NCI-H2029 treated with DMSO at 0.1 percent for 48 hours (cell line): ENCODE results near the gene PTPRM.

Source experiments
- DNase-seq: peaks from one replicate; lab custom pipeline; 2025; lab: John Stamatoyannopoulos, UW

Gene PTPRM

DNA sequence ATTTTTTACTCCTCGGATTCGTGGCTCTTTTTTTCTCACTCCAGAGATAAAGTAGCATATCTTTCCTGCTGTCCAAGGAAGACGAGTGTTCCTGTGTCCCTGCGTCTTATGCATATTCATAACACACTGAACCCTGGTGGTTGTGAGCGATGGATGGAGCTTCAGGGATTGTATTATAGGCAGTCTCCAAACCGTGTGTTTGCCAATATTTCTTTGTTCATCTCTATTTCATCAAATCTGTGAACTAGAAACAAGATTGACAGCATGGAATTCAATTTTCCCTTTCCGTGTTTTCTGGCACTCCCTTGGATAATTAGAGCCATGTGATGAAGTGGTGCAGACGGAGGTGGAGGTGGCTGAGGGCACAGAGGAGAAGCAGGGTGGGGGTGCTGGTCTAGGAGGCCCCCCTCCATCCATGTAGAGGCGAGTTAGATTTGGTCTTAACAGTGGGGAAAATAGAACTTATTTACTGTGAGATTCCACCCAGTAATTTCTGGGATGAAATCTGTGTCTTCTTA, 240.9 kb downstream of the PTPRM start:
- DNase-seq: no peak

DNA sequence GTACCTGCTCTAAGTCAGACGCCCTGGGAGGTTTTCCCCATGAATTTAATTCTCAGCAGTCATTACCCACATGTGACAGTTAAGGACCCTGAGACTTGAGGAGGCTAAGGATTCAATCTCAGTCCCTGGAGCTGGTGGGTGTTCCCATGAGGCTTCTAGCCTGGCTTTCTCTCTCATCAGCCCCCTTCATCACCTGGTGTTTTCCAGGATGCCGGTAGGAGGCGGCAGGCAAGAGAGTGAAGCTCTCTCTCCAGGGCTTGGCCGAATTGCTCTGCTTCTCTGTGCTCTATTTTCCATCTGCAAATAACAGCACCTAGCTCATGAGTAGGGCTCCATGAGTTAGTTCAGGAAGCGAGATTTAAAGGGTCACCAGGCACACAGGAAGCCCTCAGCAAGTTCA, 241.9 kb downstream of the PTPRM start:
- no peak for DNase-seq

DNA sequence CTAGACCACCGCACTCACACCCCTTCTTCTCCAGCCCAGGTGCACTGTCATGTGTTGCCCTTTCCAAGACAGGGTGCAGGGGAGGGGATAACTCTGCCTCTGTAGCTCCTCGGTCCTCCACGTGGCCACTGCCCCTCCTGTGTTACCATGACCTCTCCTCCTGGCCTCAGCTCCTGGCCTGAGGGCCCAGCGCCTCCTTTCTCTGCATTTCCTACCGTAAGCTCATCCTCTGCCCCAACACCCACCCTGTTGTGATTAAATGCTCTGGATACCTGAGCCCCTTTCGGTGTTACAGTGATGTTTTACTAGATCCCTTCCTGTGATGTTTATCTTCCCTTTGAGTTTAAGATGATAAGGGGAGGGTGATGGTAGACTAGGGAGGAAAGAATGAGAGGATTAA, 242.3 kb downstream of the PTPRM start:
- no peak for DNase-seq

DNA sequence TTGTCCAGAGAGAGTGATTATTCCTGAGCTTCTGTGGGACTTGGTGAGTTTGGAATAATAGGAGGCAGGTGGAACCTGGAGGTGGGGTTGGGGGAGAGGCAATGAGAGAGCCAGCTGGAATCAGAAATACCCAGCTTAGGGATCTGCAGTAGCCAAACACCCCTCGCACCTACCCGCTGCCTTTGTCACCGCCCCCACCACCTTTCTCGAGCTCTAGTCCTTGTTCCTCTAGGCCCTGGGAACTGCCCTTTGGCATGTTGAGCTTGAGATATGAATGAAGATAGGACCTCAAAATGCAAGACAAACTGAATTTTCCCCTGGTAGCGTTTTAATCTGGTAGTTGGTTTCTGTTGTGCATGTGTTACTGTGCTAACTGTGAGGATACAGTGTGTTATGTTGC, 242.9 kb downstream of the PTPRM start:
- DNase-seq: no peak

DNA sequence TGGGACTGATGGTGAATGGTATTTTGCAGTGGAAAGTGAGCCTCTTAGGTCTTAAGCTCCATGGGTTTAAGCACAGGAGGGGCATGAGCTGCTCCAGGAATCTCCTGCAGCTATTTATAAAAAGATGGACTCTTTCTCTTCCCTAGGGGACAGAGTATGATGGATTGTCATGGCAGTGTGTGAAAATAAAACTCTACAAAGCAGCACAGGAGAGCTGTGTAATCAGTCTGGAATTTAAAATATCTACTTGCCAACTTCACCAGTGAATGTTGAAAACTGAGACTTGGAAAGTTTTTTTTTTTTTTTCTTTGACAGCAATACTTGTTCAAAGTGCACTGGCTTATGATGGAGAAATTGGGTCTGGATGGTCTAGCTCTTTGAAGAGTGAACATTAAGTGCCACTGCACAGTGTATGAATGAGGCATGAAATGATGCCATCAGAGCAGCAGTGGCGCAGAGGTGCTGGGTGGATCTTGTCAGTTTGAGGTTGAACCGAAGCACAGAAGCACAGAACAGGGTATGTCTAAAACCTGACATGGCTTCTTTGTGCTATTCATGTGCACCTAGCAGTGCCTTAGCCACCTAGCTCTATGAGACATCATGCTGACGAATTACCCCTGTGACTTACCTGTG, 245.4 kb downstream of the PTPRM start:
- no peak for DNase-seq

DNA sequence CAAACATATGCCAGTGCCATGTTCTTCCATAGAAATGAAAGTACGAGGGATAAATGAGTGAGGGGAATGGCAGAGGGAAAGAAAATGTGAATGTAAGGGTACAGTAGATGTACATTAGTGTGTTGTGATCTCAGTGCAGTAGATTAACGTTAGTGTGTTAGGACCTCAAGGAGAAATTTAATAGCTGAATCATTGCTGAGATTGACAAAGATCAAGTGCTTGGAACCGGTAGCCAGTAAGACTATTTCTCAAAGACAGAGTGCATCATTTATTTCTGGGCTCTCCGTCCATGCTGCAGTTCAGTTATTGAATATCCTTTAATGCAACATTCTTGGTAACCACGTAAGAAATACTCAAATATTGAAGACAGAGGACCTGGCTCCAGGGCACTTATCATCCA, 246.0 kb downstream of the PTPRM start:
- DNase-seq: no peak

DNA sequence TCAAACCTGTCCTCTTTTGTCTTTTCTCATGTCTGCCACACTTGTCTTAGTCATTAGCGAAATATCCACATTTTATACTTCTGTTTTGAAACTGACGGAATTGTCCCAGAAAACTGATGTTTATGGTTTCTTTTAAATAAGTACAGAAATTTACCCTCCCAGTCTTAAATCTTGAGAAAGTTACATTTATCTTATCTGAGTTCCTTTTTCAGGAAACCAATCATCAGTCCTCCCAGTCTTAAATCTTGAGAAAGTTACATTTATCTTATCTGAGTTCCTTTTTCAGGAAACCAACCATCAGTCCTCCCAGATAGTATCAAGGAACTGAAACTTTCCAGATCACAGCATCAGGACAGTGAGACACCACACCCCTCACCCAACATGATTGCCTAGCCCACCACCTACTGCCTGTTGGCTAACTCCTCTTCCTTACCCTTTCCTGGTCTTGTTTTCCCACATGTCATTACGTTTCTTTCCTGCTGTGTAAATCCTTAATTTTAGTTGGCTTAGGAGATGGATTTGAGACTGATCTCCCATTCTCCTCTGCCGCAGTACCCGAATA, 247.7 kb downstream of the PTPRM start:
- no peak for DNase-seq

DNA sequence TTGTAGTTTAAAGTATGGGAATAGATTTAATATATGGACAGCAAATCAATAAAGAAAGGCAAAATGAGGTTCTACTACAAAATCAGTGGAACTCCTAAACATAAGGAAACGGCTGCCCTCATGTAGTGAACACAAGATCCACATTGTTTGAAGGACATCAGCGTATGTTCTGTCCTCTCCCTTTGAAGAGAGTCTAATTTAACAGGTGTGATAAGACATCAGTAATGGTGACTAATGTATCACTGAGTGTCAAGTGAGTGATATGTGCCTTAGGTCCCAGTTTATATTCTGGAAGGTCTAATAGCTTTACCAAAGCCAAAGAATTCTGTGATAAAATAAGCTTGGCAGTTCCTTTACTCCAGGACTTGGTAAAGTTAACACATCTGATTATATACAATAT, 248.7 kb downstream of the PTPRM start:
- no peak for DNase-seq

DNA sequence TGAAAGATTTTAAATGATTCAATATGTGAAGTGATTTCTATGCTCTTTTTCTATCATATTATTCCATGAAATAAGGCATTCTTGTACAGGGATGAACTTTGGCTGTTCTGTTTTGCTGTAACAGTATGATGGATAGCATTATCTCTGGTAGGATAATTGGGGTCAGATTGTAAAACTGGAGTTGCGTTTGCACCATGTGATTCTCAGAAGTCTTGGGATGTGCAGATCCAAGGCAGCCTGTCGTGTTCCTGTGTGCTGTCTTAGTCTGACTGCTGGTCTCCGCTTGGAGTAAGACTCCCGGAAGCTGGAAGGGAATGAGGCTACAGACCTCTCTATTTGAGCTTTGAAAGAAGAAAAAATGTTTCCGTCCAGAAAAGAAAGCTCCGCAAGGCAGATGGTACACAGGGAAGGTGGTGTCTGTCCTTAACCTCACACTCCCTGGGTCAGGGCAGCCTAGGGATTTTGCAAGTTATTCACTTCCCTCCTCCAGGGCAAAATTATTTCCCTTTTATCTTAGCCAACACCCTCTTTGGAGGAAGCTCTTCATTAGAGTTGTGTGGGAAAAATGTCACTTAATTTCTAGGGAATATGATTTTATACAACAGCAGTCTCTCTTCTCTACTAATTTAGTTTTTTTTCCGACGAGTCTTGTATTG, 250.6 kb downstream of the PTPRM start:
- DNase-seq: no peak

DNA sequence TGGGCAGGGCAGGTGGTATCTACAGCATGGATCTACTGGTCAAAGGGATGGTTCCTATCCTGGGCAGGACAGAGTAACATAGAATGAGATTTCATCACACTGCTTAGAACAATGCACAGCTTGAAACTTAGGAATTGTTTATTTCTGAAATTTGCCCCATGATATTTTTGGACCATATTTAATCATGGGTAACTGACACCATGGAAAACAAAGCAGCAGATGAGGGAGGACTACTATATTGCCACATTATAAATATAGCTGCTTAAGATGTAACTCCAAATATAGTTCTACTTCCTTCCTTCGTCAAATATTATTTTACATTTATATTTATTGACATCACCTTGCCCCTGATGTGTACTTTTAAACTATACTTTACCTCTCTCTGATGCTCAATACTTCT, 254.7 kb downstream of the PTPRM start:
- no peak for DNase-seq

DNA sequence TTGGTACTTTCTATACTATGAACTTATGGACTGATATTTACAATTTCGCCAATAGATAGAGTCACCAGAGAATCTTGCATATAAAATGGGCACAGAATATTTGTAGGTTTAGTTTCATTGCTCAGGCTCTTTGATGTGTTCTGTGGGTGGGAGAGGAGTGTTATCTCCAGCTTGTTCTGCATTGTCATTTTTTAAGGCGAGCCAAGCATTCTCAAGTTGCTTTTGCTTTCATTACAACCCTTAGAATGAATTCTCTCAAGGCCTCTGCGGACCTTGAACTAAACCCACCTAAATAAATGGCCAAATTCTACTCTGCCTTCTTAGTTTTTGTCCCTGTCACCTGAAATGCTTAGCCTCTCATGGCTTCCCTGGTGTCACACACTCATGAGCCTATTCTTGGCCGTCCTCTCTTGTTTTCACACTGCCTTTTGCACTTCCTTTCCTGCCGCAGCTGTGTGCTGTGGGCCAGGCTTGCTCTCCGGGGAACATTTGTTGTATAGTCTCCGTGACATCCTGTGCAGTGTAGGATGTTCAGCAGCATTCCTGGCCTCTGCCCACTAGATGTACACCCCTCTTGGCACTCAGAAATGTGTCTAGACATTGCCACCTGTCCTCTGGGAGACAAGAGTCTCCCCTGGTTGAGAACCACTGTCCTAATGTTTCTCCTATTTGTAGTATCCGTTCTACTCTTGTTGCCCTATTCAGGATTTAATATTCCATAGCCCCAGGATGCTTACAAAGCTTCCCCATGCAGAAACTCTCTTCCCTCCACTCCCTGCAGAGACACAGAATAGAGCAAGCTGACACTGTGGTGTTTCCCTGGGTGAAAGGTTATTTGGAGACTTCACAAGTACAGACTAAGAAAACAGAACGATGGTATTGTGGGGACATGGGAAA, 255.6 kb downstream of the PTPRM start:
- no peak for DNase-seq

DNA sequence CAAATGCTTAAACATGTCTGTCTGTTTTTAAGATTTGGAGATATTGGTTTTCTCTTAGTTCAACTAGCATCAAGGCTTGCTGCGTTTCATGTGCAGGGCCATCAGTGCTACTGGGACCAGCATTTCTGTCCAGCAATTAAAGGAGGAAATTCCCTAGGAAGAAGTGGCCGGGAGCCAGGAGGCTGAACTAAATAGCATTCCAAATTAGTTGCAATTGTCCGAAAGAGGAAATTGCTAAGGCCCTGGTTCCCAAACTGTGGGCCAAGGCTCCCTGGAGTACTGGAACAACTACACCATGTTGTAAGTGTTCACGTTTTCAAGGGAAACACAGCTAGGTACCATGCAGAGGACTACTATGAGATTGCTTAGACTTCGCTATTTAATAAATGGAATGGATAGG, 257.9 kb downstream of the PTPRM start:
- DNase-seq: no peak

DNA sequence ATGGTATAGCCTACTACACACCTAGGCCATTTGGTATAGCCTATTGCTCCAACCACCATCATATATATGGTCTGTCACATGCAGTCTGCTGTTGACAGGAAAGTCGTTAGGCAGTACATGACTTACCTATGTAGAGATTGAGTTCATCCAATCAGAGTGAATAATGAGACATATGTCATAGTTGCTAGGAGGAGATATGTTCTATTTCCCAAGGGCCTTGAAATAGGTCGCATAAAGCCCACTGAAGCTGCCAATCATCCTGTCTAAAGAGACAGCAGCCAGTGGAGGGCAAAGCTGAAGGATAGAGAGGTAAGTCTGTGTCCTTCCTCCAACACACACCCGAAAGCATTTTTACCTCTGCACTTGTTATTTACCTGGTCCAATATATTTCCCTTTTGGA, 263.4 kb downstream of the PTPRM start:
- DNase-seq: no peak

DNA sequence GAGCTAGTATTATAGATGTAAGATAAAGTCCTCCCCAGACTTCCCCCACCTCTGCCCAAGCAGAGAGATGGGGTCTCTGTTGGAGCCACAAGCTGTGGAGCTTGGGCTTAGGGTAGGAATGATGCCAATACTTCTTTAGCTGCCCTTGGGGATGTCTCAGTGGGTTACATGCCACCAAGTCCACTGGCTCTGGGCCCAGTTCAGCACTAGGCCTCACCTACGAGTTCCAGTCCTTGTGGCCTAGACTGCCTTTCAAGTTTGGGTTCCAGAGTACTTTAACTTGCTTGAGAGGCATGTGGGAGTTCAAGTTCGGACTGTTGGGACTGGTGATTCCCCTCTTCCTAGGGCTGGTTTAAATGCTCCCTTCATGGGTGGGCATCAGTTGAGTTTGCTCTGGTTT, 272.4 kb downstream of the PTPRM start:
- DNase-seq: no peak

DNA sequence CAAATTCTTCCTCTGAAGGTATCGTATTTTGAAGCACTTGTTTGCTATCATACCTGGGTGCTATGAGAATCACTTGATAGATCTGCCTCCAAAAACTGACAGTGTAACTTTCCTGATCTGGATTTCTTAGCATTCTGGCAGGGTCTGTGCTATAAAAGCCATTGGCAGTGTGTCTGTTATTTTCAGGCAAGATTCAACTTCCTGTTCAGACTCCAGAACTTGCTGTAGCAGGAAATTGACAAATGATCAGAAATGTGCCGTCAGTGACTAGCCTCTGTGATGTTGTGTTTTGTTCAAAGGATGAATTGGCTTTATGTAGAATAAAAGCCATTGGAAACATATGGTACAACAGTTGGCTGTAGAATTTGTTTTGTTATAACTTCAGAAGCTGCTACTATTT, 273.3 kb downstream of the PTPRM start:
- no peak for DNase-seq

DNA sequence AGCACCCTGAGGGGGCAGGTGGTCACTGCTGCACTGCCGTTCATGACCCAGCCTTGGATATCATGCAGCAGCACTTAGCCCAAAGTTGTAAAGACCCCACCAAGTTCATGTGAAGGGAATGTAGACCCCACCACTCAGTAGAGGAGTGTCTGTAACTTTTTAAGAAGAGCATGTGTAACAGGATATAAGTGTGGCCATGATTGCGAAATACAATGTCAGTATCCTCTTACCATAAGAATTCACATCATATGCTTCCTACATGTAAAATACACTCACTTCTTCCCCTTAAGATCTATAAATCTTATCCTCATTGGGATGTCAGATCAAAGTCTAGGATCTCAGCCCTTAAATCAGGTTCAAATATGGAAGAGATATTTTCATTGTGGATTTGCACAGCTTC, 276.9 kb downstream of the PTPRM start:
- no peak for DNase-seq

DNA sequence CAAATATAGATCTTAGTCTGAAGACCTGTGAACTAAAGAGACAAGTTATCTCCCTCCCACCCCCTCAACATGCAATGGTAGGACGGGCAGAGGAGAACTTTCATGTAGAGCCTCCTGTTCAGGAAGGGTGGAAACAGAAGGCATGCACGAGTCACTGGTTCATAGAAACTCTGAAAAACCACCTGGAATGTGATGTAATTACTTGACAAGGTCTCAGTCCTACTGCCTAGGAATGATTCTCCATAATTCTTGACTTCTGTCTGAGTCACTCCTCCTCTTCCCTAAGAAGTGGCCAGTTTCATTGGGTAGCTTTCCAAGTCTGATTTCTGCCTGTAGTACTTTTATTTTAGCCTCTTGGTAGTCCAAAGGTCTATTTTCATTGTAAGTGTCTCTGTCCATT, 277.3 kb downstream of the PTPRM start:
- DNase-seq: no peak

DNA sequence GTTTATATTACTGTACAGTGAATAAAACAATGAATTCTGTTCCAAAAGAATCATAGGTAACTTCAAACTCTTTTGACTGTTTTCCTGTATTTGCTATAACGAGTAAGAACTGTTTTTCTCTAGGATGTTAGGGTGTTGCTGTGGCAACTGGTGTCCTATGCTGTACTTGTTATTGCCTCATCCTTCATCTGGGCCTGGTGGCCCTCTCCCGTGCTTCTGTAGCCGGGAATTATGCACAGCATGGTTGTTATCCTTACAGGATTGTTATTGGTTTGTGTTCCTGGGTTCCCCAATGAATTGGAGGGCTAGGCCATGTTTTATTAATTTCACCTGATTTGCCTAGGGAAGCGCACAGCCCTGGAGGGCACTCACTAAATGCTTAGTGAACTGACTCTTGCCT, 279.2 kb downstream of the PTPRM start:
- no peak for DNase-seq

DNA sequence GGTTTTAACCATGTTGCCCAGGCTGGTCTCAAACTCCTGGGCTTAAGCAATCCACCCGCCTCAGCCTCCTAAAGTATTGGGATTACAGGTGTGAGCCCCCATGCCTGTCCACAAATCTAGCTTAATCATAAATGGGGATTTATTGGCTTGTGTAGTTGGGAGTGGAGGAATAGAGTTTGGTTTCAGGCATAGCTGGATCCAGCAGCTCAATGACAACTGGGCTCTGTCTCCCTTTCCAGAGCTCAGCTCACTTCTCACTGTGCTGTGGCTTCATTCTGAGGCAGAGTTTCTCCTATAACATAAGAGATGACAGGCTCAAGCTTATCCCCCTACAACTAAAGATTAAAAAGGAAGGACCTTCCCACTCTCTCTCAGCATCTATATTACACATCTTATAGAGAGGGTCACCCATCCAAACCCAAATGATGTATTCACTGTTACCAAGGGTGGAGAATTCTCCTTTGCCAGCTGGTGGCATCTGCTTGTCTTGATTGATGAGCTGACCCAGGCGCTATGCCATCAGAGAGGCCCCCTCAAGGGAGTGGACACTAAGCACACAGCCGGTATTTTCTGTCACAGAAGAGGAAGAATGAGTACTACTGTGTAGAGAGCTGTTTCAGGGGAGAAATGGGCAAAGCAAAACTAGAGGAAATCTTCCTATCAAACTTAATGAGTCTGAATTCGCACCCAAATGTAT, 280.4 kb downstream of the PTPRM start:
- DNase-seq: no peak

DNA sequence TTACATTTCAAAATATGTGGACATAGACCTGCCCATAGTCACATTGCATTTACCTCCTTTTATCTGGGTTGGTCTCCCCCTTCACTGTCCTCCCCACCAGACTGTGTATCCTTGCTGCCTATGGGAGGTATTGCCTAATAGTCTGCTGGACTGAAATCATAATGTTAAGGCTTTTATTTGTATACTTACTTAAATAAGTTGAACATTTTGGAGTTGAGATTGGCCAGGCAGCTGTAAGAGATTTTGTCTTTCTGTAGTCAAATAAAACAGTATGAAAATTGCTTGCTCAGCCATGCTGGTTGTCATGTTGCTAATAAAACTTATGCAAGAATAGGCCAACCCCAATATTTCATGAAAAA, 280.9 kb downstream of the PTPRM start:
- DNase-seq: no peak

DNA sequence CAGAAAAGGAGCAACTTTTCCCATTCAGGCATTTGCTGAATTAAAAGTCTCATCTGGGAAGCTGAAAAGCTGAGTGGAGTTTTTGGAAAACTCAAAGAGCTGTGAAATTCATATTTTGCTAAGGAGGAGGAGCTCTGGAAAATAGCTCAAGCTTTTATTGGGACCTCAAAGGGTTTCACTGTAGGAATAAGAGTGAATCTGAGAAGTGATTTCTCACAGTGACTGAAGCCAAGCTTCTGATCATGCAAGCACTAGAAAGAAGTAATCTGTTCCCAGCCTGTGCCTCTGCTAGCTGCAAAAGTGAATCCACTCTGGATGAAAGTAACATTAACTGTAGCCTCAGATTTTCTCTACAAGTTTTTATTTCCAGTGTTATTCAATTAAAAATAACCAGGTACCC, 283.3 kb downstream of the PTPRM start:
- no peak for DNase-seq

DNA sequence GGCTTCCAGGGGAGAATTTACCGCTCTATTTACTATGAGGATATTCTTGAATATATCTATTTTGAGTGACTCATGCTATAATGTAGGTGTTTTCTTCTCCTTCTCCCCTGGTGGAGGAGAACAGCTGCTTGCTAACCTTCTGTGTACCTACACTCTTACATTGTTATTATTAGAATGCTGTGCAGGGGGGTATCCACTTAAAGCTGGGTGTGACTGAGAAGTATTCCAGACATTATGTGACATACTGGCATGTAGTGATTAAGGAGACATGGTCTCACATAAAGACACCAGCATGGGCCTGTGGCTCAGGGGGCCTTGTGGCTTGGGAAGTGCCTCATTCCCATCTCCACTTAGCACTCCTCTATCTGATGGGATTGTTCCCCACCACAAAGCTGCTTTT, 287.9 kb downstream of the PTPRM start:
- no peak for DNase-seq
